ENCODE results near the gene PCCA. TPM values are rescaled to one million over a fixed set of nuclear protein-coding genes. Genes with fewer than 3 reads are reported as not detected.
"Not testable (repeated sequence)": the region's sequence is repeated elsewhere in the genome, so short reads cannot be mapped to it uniquely, and the experiment has no call there.

The PCCA gene
- polyA plus RNA-seq, 4 donors: 3.0 to 24.7 (median 14.8) TPM

GRCh38 chr13:100063333-100063732, 25.6 kb upstream of the PCCA start:
- Histone ChIP-seq H3K36me3 (ENCODE audit: control insufficient read depth in 3 of 3, insufficient read depth in 2 of 3, low read depth in 1 of 3, low read length in 3 of 3) (no peaks in the 10 kb centered on the region), H3K27ac (ENCODE audit: low read depth in 1 of 3, low read length in 2 of 3) (no peak overlapping the region), H3K27me3 (ENCODE audit: control insufficient read depth in 3 of 3, insufficient read depth in 3 of 3, low read length in 3 of 3) (peaks cover 0 to 3% (median 0%) of the 10 kb centered on the region in 3 donors), H3K4me3 (ENCODE audit: low read depth in 1 of 3, low read length in 3 of 3) (no peak overlapping the region), H3K9me3 (ENCODE audit: control insufficient read depth in 2 of 2, insufficient read depth in 1 of 2, low read depth in 1 of 2, low read length in 1 of 2) (peaks cover 0 to 6% of the 10 kb centered on the region in 2 donors), H3K4me1 (ENCODE audit: control insufficient read depth in 3 of 3, insufficient read depth in 2 of 3, low read depth in 1 of 3, low read length in 2 of 3) (no peaks in the 10 kb centered on the region)
- WGBS, 3 donors: 69 to 87% (median 81%) methylated on average over 6 of the region's 6 CpGs
- FAIRE-seq (no peak), DNase-seq (no peak)

- DNase-seq (no peak), FAIRE-seq (no peak)
- Histone ChIP-seq H3K36me3 (ENCODE audit: control insufficient read depth in 3 of 3, insufficient read depth in 2 of 3, low read depth in 1 of 3, low read length in 3 of 3) (no peaks in the 10 kb centered on the region), H3K27me3 (ENCODE audit: control insufficient read depth in 3 of 3, insufficient read depth in 3 of 3, low read length in 3 of 3) (peaks cover 0 to 3% (median 0%) of the 10 kb centered on the region in 3 donors), H3K27ac (ENCODE audit: low read depth in 1 of 3, low read length in 2 of 3) (no peak overlapping the region), H3K9me3 (ENCODE audit: control insufficient read depth in 2 of 2, insufficient read depth in 1 of 2, low read depth in 1 of 2, low read length in 1 of 2) (peaks cover 0 to 3% of the 10 kb centered on the region in 2 donors), H3K4me3 (ENCODE audit: low read depth in 1 of 3, low read length in 3 of 3) (no peak overlapping the region), H3K4me1 (ENCODE audit: control insufficient read depth in 3 of 3, insufficient read depth in 2 of 3, low read depth in 1 of 3, low read length in 2 of 3) (no peaks in the 10 kb centered on the region)
- WGBS, 3 donors: 79 to 87% (median 85%) methylated on average over 5 of the region's 5 CpGs
These were observed 25.0 kb upstream of the PCCA start for GRCh38 chr13:100063906-100064305.

- DNase-seq (no peak), FAIRE-seq (no peak)
- Histone ChIP-seq H3K27me3 (ENCODE audit: control insufficient read depth in 3 of 3, insufficient read depth in 3 of 3, low read length in 3 of 3) (peaks cover 0 to 1% (median 0%) of the 10 kb centered on the region in 3 donors), H3K4me3 (ENCODE audit: low read depth in 1 of 3, low read length in 3 of 3) (no peak overlapping the region), H3K36me3 (ENCODE audit: control insufficient read depth in 3 of 3, insufficient read depth in 2 of 3, low read depth in 1 of 3, low read length in 3 of 3) (no peaks in the 10 kb centered on the region), H3K9me3 (ENCODE audit: control insufficient read depth in 2 of 2, insufficient read depth in 1 of 2, low read depth in 1 of 2, low read length in 1 of 2) (no peaks in the 10 kb centered on the region), H3K27ac (ENCODE audit: low read depth in 1 of 3, low read length in 2 of 3) (no peak overlapping the region), H3K4me1 (ENCODE audit: control insufficient read depth in 3 of 3, insufficient read depth in 2 of 3, low read depth in 1 of 3, low read length in 2 of 3) (no peaks in the 10 kb centered on the region)
- WGBS, 3 donors: 85 to 89% (median 87%) methylated on average over 3 of the region's 3 CpGs
These were observed 20.6 kb upstream of the PCCA start for GRCh38 chr13:100068133-100068931.

- FAIRE-seq (no peak), DNase-seq (no peak)
- H3K4me3 ChIP-seq (ENCODE audit: low read depth in 1 of 3, low read length in 3 of 3): no peak overlapping the region
- no peaks in the 10 kb centered on the region for H3K36me3 ChIP-seq (ENCODE audit: control insufficient read depth in 3 of 3, insufficient read depth in 2 of 3, low read depth in 1 of 3, low read length in 3 of 3)
- no peak overlapping the region for H3K27ac ChIP-seq (ENCODE audit: low read depth in 1 of 3, low read length in 2 of 3)
- H3K27me3 ChIP-seq (ENCODE audit: control insufficient read depth in 3 of 3, insufficient read depth in 3 of 3, low read length in 3 of 3): no peaks in the 10 kb centered on the region
- no peaks in the 10 kb centered on the region for H3K4me1 ChIP-seq (ENCODE audit: control insufficient read depth in 3 of 3, insufficient read depth in 2 of 3, low read depth in 1 of 3, low read length in 2 of 3)
- 44 to 72% (median 66%) methylated on average over 1 of the region's 1 CpG for WGBS, 3 donors
- H3K9me3 ChIP-seq (ENCODE audit: control insufficient read depth in 2 of 2, insufficient read depth in 1 of 2, low read depth in 1 of 2, low read length in 1 of 2): no peaks in the 10 kb centered on the region
These were observed 19.6 kb upstream of the PCCA start for GRCh38 chr13:100069278-100069677.

GRCh38 chr13:100075700-100076587, 12.9 kb upstream of the PCCA start:
- no peak for FAIRE-seq

GRCh38 chr13:100079003-100079402, 9.9 kb upstream of the PCCA start:
- not testable (repeated sequence) for H3K4me1 ChIP-seq (ENCODE audit: control insufficient read depth in 3 of 3, insufficient read depth in 2 of 3, low read depth in 1 of 3, low read length in 2 of 3); H3K4me3 ChIP-seq (ENCODE audit: low read depth in 1 of 3, low read length in 3 of 3); FAIRE-seq; H3K27me3 ChIP-seq (ENCODE audit: control insufficient read depth in 3 of 3, insufficient read depth in 3 of 3, low read length in 3 of 3); H3K9me3 ChIP-seq (ENCODE audit: control insufficient read depth in 2 of 2, insufficient read depth in 1 of 2, low read depth in 1 of 2, low read length in 1 of 2); DNase-seq; H3K27ac ChIP-seq (ENCODE audit: low read depth in 1 of 3, low read length in 2 of 3); H3K36me3 ChIP-seq (ENCODE audit: control insufficient read depth in 3 of 3, insufficient read depth in 2 of 3, low read depth in 1 of 3, low read length in 3 of 3)
- WGBS, 3 donors: 86 to 90% (median 90%) methylated on average over 9 of the region's 9 CpGs

More at GRCh38 chr13:100075700-100076587, 12.9 kb upstream of the PCCA start:
- H3K36me3 ChIP-seq (ENCODE audit: control insufficient read depth in 3 of 3, insufficient read depth in 2 of 3, low read depth in 1 of 3, low read length in 3 of 3): no peaks in the 10 kb centered on the region
- no peak overlapping the region for H3K4me3 ChIP-seq (ENCODE audit: low read depth in 1 of 3, low read length in 3 of 3)
- no peaks in the 10 kb centered on the region for H3K9me3 ChIP-seq (ENCODE audit: control insufficient read depth in 2 of 2, insufficient read depth in 1 of 2, low read depth in 1 of 2, low read length in 1 of 2)
- no peak for DNase-seq
- WGBS, 3 donors: 62 to 82% (median 67%) methylated on average over 10 of the region's 10 CpGs
- H3K27me3 ChIP-seq (ENCODE audit: control insufficient read depth in 3 of 3, insufficient read depth in 3 of 3, low read length in 3 of 3): no peaks in the 10 kb centered on the region
- no peaks in the 10 kb centered on the region for H3K4me1 ChIP-seq (ENCODE audit: control insufficient read depth in 3 of 3, insufficient read depth in 2 of 3, low read depth in 1 of 3, low read length in 2 of 3)
- no peak overlapping the region for H3K27ac ChIP-seq (ENCODE audit: low read depth in 1 of 3, low read length in 2 of 3)

- 72 to 85% (median 80%) methylated on average over 6 of the region's 6 CpGs for WGBS, 3 donors
- DNase-seq; H3K4me3 ChIP-seq (ENCODE audit: low read depth in 1 of 3, low read length in 3 of 3); H3K9me3 ChIP-seq (ENCODE audit: control insufficient read depth in 2 of 2, insufficient read depth in 1 of 2, low read depth in 1 of 2, low read length in 1 of 2); FAIRE-seq; H3K36me3 ChIP-seq (ENCODE audit: control insufficient read depth in 3 of 3, insufficient read depth in 2 of 3, low read depth in 1 of 3, low read length in 3 of 3); H3K27me3 ChIP-seq (ENCODE audit: control insufficient read depth in 3 of 3, insufficient read depth in 3 of 3, low read length in 3 of 3); H3K27ac ChIP-seq (ENCODE audit: low read depth in 1 of 3, low read length in 2 of 3); H3K4me1 ChIP-seq (ENCODE audit: control insufficient read depth in 3 of 3, insufficient read depth in 2 of 3, low read depth in 1 of 3, low read length in 2 of 3): not testable (repeated sequence)
These were observed 5.5 kb upstream of the PCCA start for GRCh38 chr13:100083401-100083800.

GRCh38 chr13:100088273-100088643, 635 bp upstream of the PCCA start:
- no peaks in the 10 kb centered on the region for H3K36me3 ChIP-seq (ENCODE audit: control insufficient read depth in 3 of 3, insufficient read depth in 2 of 3, low read depth in 1 of 3, low read length in 3 of 3)
- H3K9me3 ChIP-seq (ENCODE audit: control insufficient read depth in 2 of 2, insufficient read depth in 1 of 2, low read depth in 1 of 2, low read length in 1 of 2): no peaks in the 10 kb centered on the region
- peak overlapping the region; percentile 84 to 98 (median 90) for H3K4me3 ChIP-seq (ENCODE audit: low read depth in 1 of 3, low read length in 3 of 3)
- 58 to 60% (median 59%) methylated on average over 12 of the region's 12 CpGs for WGBS, 3 donors
- H3K27ac ChIP-seq (ENCODE audit: low read depth in 1 of 3, low read length in 2 of 3): peak overlapping the region in 1 of 3 donors; percentile 70
- H3K4me1 ChIP-seq (ENCODE audit: control insufficient read depth in 3 of 3, insufficient read depth in 2 of 3, low read depth in 1 of 3, low read length in 2 of 3): peaks cover 0 to 8% (median 0%) of the 10 kb centered on the region in 3 donors
- FAIRE-seq (no peak), DNase-seq (no peak)
- no peaks in the 10 kb centered on the region for H3K27me3 ChIP-seq (ENCODE audit: control insufficient read depth in 3 of 3, insufficient read depth in 3 of 3, low read length in 3 of 3)

Data from small intestine (tissue), 7 donors.